CD14-positive monocyte (primary cell): Measurements from ENCODE around the gene PTPRU. TPM values are rescaled to one million over a fixed set of nuclear protein-coding genes. Genes with fewer than 3 reads are reported as not detected.

Experiments
- DNase-seq, 3 donors: peaks; one replicate each; pipeline ENCODE4 v3.0.0-alpha.2; 2011 to 2022
- H2AFZ ChIP-seq: 2 replicates; pipeline ENCODE4 v1.6.0; 2012; ENCODE audit warnings: mild to moderate bottlenecking, low read depth, low read length, inconsistent platforms; ENCODE audit not compliant: insufficient read depth, poor library complexity, severe bottlenecking
- H3K27ac ChIP-seq, 2 donors: 1 replicate in 1 of 2; 2 replicates in 1 of 2; pipeline ENCODE4 v1.5.1; 2012 to 2013; ENCODE audit warnings: low read length in 2 of 2, control low read depth in 1 of 2, inconsistent platforms in 1 of 2, low read depth in 1 of 2, mild to moderate bottlenecking in 1 of 2
- H3K27me3 ChIP-seq, 2 donors: one replicate each; pipeline versions ENCODE4 v1.6.0 to v1.6.1; 2011 to 2013; ENCODE audit warnings: low read length in 2 of 2; ENCODE audit not compliant: control insufficient read depth in 2 of 2, insufficient read depth in 2 of 2
- H3K36me3 ChIP-seq, 2 donors: replicated peaks in 1 of 2; 1 replicate in 1 of 2; 2 replicates in 1 of 2; pipeline versions ENCODE4 v1.5.1 to v1.6.1; 2012 to 2013; ENCODE audit warnings: low read length in 2 of 2, control low read depth in 1 of 2, inconsistent platforms in 1 of 2, mild to moderate bottlenecking in 1 of 2; ENCODE audit not compliant: insufficient read depth in 2 of 2, control insufficient read depth in 1 of 2
- H3K4me1 ChIP-seq, 2 donors: 1 replicate in 1 of 2; 2 replicates in 1 of 2; pipeline versions ENCODE4 v1.5.1 to v1.6.1; 2012 to 2013; ENCODE audit warnings: low read length in 2 of 2, control low read depth in 1 of 2, inconsistent platforms in 1 of 2, mild to moderate bottlenecking in 1 of 2, moderate library complexity in 1 of 2; ENCODE audit not compliant: insufficient read depth in 2 of 2, control insufficient read depth in 1 of 2
- H3K4me2 ChIP-seq: replicated peaks from 2 replicates; pipeline ENCODE3; 2012; ENCODE audit warnings: low read length, moderate library complexity, mild to moderate bottlenecking; ENCODE audit not compliant: poor library complexity, severe bottlenecking; ENCODE audit errors: extremely low read depth
- H3K4me3 ChIP-seq, 3 experiments: fragments of 200-600 bp in 1 of 3; sonication (generic) in 1 of 3; replicated peaks in 1 of 3; 1 replicate in 2 of 3; 2 replicates in 1 of 3; pipeline ENCODE4 v1.5.1; 2011 to 2013; ENCODE audit warnings: low read length in 3 of 3, mild to moderate bottlenecking in 3 of 3, control low read depth in 2 of 3, low read depth in 2 of 3, inconsistent platforms in 1 of 3, moderate library complexity in 1 of 3
- H3K79me2 ChIP-seq: 2 replicates; pipeline ENCODE4 v1.6.0; 2012; ENCODE audit warnings: mild to moderate bottlenecking, control low read depth, inconsistent platforms, low read length, moderate library complexity; ENCODE audit not compliant: insufficient read depth
- H3K9ac ChIP-seq: 2 replicates; pipeline ENCODE4 v1.6.0; 2017; ENCODE audit warnings: low read length, mild to moderate bottlenecking; ENCODE audit not compliant: insufficient read depth, poor library complexity, severe bottlenecking
- H3K9me3 ChIP-seq, 2 donors: replicated peaks in 1 of 2; 1 replicate in 1 of 2; 2 replicates in 1 of 2; pipeline versions ENCODE4 v1.5.1 to v1.6.1; 2012 to 2013; ENCODE audit warnings: low read length in 2 of 2, control low read depth in 1 of 2; ENCODE audit not compliant: control insufficient read depth in 1 of 2, insufficient read depth in 1 of 2
- H4K20me1 ChIP-seq: 2 replicates; pipeline ENCODE4 v1.6.0; 2012; ENCODE audit warnings: mild to moderate bottlenecking, low read length, control low read depth, moderate library complexity; ENCODE audit not compliant: insufficient read depth
- H3K27ac Mint-ChIP-seq, 7 donors: one replicate each; pipeline ENCODE4 v1.8.0; 2020; ENCODE audit warnings: mild to moderate bottlenecking in 7 of 7, mixed read lengths in 7 of 7, moderate library complexity in 6 of 7, inconsistent platforms in 2 of 7
- H3K27me3 Mint-ChIP-seq, 3 donors: one replicate each; pipeline ENCODE4 v1.8.0; 2021 to 2022; ENCODE audit warnings: low read depth in 3 of 3, mild to moderate bottlenecking in 3 of 3, mixed read lengths in 3 of 3, moderate library complexity in 3 of 3, inconsistent platforms in 1 of 3
- H3K36me3 Mint-ChIP-seq, 2 donors: one replicate each; pipeline ENCODE4 v1.8.0; 2020; ENCODE audit warnings: mixed read lengths in 2 of 2, inconsistent platforms in 1 of 2, mild to moderate bottlenecking in 1 of 2
- H3K4me1 Mint-ChIP-seq: one replicate; pipeline ENCODE4 v1.8.0; 2020; ENCODE audit warnings: mild to moderate bottlenecking, mixed read lengths
- H3K4me3 Mint-ChIP-seq, 2 donors: one replicate each; pipeline ENCODE4 v1.8.0; 2020; ENCODE audit warnings: mild to moderate bottlenecking in 2 of 2, mixed read lengths in 2 of 2, moderate library complexity in 1 of 2
- H3K9me3 Mint-ChIP-seq, 7 donors: one replicate each; pipeline ENCODE4 v1.8.0; 2020 to 2022; ENCODE audit warnings: mixed read lengths in 7 of 7, mild to moderate bottlenecking in 6 of 7, moderate library complexity in 6 of 7, inconsistent platforms in 2 of 7
- WGBS: methylation state at CpG from one replicate; pipeline ENCODE4 v1.1.5; 2013; ENCODE audit warnings: missing lambda C conversion rate; ENCODE audit not compliant: insufficient coverage; 5-methylcytosine and 5-hydroxymethylcytosine counted together
- intact Hi-C, 2 donors: fragments of 100-400 bp; cut with micrococcal nuclease; formaldehyde crosslinking; loops; one replicate each; pipeline versions ENCODE4 v1.15.0 to v1.15.1; 2023
- polyA plus RNA-seq, 3 donors: library from polyadenylated mRNA; depleted of rRNA in 1 of 3; unstranded in 2 of 3; stranded (reverse) in 1 of 3; fragments of 300-500 nt in 2 of 3; fragments of >200 nt in 1 of 3; fragmentation: Illumina TruSeq in 2 of 3; gene quantifications; 1 replicate in 2 of 3; 2 replicates in 1 of 3; pipeline ENCODE4 v1.2.3, GENCODE V29; 2012 to 2021
- TF ChIP-seq, protein P1 (sequence below): fragments of 200-600 bp; IDR thresholded peaks from one replicate; pipeline ENCODE4 v1.8.0; 2022; ENCODE audit warnings: antibody characterized with exemption, mild to moderate bottlenecking

The PTPRU gene
- polyA plus RNA-seq, 3 donors: 0.42 to 1.4 TPM; not detected in 1

DNA sequence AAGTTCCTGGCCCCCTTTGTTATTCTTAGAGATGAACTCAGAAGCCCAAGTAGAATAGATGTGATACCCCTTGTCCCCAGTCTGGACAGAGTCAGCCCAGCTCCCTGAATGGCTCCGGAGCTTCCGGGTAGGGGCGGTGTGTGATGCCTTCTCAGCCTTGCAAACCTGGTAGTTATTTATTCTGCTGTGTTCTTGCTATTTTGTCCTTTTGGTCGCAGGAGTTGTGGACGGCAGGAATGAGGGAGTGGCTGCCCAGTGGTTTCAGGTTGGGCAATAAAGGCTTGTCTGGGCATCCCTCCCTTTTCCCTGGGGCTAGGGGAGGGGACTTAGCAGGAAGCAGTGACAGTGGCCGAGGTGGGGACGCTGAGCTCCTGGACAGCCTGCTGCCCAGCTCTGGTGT, 2.8 kb downstream of the PTPRU start:
- no peak overlapping the region for H3K4me2 ChIP-seq
- H3K36me3 ChIP-seq: no peaks in the 10 kb centered on the region
- H3K9me3 Mint-ChIP-seq: peaks cover 0 to 19% (median 7%) of the 10 kb centered on the region in 7 donors
- H3K4me3 ChIP-seq: no peak overlapping the region
- no peak for DNase-seq
- TF ChIP-seq, protein P1, sequence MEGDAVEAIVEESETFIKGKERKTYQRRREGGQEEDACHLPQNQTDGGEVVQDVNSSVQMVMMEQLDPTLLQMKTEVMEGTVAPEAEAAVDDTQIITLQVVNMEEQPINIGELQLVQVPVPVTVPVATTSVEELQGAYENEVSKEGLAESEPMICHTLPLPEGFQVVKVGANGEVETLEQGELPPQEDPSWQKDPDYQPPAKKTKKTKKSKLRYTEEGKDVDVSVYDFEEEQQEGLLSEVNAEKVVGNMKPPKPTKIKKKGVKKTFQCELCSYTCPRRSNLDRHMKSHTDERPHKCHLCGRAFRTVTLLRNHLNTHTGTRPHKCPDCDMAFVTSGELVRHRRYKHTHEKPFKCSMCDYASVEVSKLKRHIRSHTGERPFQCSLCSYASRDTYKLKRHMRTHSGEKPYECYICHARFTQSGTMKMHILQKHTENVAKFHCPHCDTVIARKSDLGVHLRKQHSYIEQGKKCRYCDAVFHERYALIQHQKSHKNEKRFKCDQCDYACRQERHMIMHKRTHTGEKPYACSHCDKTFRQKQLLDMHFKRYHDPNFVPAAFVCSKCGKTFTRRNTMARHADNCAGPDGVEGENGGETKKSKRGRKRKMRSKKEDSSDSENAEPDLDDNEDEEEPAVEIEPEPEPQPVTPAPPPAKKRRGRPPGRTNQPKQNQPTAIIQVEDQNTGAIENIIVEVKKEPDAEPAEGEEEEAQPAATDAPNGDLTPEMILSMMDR: no peak
- WGBS: 42% methylated on average over 5 of the region's 7 CpGs
- H3K4me1 Mint-ChIP-seq: peaks cover 25% of the 10 kb centered on the region
- no peak overlapping the region for H3K27ac ChIP-seq
- no peaks in the 10 kb centered on the region for H3K79me2 ChIP-seq
- intact Hi-C loops: loop anchor here (5.0 kb wide), 3 partner anchors 613 to 1468 kb away; no protein-coding TSS in a partner anchor
- H3K9me3 ChIP-seq: peaks cover 0 to 15% of the 10 kb centered on the region in 2 donors
- peaks cover 4% of the 10 kb centered on the region for H4K20me1 ChIP-seq
- H3K27ac Mint-ChIP-seq: no peak overlapping the region
- peaks cover 22 to 27% of the 10 kb centered on the region in 2 donors for H3K4me1 ChIP-seq
- peak overlapping the region in 1 of 2 donors; percentile 85 for H3K4me3 Mint-ChIP-seq
- peaks cover 54 to 73% (median 57%) of the 10 kb centered on the region in 3 donors for H3K27me3 Mint-ChIP-seq
- peaks cover 6 to 14% of the 10 kb centered on the region in 2 donors for H3K36me3 Mint-ChIP-seq
- H3K9ac ChIP-seq: no peak overlapping the region
- no peak overlapping the region for H2AFZ ChIP-seq
- peaks cover 26 to 61% of the 10 kb centered on the region in 2 donors for H3K27me3 ChIP-seq

DNA sequence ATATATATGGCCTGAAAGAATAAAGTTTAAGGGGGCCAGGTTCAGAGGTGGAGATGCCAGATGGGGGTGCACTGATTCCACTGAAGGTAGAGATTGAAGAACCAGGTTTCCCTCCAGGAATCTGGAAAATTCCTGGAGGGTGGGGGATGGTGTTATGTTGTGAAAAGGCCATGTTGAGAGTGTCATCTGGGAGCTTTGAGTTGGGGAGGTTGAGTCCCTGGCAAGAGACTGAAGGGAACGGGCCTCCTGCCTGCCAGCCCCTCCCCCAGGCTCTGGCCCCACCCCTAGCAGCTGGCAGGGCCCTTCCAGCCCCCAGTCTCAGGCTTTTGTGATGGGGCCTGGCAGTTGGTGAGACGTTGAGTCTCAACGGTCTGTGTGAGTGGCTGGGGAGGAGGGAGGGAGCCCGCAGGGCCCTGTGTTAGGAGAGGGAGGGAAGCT, 4.1 kb downstream of the PTPRU start:
- Mint-ChIP-seq H3K27ac (peak overlapping the region in 1 of 7 donors; percentile 14), H3K4me3 (no peak overlapping the region), H3K36me3 (peaks cover 6 to 14% of the 10 kb centered on the region in 2 donors), H3K27me3 (peaks cover 45 to 63% (median 50%) of the 10 kb centered on the region in 3 donors), H3K9me3 (peaks cover 0 to 19% (median 7%) of the 10 kb centered on the region in 7 donors), H3K4me1 (peaks cover 25% of the 10 kb centered on the region)
- intact Hi-C loops: no loop called here
- no peak overlapping the region for H3K4me3 ChIP-seq
- H3K4me2 ChIP-seq: no peak overlapping the region
- H3K4me1 ChIP-seq: peaks cover 22 to 27% of the 10 kb centered on the region in 2 donors
- H3K27me3 ChIP-seq: peaks cover 26 to 52% of the 10 kb centered on the region in 2 donors
- no peaks in the 10 kb centered on the region for H3K79me2 ChIP-seq
- no peak overlapping the region for H2AFZ ChIP-seq
- WGBS: 14% methylated on average over 1 of the region's 4 CpGs
- peaks cover 0 to 15% of the 10 kb centered on the region in 2 donors for H3K9me3 ChIP-seq
- no peak overlapping the region for H3K27ac ChIP-seq
- peaks cover 4% of the 10 kb centered on the region for H4K20me1 ChIP-seq
- TF ChIP-seq, protein P1: no peak
- H3K36me3 ChIP-seq: no peaks in the 10 kb centered on the region
- no peak overlapping the region for H3K9ac ChIP-seq
- no peak for DNase-seq
